ENCODE results near the gene NXPH4.

GRCh38 chr12:57242329-57242690 is 25.7 kb downstream of the NXPH4 start:
- TF ChIP-seq CTCF (IDR thresholded peaks at IDR 0.05) (no peak), POLR2A (IDR thresholded peaks at IDR 0.05) (no peak)
